Duodenal mucosa (tissue), 2 donors: ENCODE results near the gene SOCS6.

Experiments used
- H3K27ac ChIP-seq: one replicate; pipeline ENCODE4 v1.7.0; 2013; ENCODE audit warnings: low read depth, low read length
- H3K27me3 ChIP-seq, 2 donors: one replicate each; pipeline ENCODE4 v1.7.0; 2013; ENCODE audit warnings: low read length in 2 of 2, control low read depth in 1 of 2; ENCODE audit not compliant: insufficient read depth in 2 of 2, control insufficient read depth in 1 of 2
- H3K36me3 ChIP-seq, 2 donors: one replicate each; pipeline ENCODE4 v1.7.0; 2013; ENCODE audit warnings: low read length in 2 of 2, control low read depth in 1 of 2; ENCODE audit not compliant: insufficient read depth in 2 of 2, control insufficient read depth in 1 of 2
- H3K4me1 ChIP-seq, 2 donors: one replicate each; pipeline ENCODE4 v1.7.0; 2013; ENCODE audit warnings: low read length in 2 of 2, control low read depth in 1 of 2; ENCODE audit not compliant: insufficient read depth in 2 of 2, control insufficient read depth in 1 of 2
- H3K4me3 ChIP-seq, 2 donors: one replicate each; pipeline ENCODE4 v1.7.0; 2013; ENCODE audit warnings: low read length in 2 of 2, low read depth in 1 of 2
- H3K9ac ChIP-seq, 2 donors: one replicate each; pipeline ENCODE4 v1.7.0; 2013; ENCODE audit warnings: low read length in 2 of 2, low read depth in 1 of 2
- H3K9me3 ChIP-seq, 2 donors: one replicate each; pipeline ENCODE4 v1.7.0; 2013; ENCODE audit warnings: low read length in 2 of 2, control low read depth in 1 of 2; ENCODE audit not compliant: control insufficient read depth in 1 of 2

SOCS6 gene

DNA sequence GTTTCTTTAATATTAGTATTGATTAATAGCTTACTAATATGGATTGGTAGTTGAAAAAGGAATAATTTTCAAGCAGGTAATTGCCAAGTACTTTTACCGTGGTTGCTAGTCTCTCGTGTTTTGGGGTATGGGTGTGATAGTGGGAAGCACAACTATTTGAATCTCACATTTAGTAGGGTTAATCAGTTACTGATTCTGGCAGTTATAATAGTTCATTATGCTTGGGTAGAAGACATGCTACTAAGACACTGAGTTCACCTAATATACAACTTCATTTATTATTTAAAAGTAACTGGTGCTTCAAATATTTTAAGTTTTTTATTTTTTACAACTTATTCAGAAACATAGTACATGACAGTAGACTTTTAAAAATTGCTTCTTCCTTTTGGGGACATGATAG, 33.5 kb downstream of the SOCS6 start:
- H3K27ac ChIP-seq = no peak overlapping the region
- peaks cover 14 to 19% of the 10 kb centered on the region in 2 donors for H3K36me3 ChIP-seq
- no peak overlapping the region for H3K4me3 ChIP-seq

DNA sequence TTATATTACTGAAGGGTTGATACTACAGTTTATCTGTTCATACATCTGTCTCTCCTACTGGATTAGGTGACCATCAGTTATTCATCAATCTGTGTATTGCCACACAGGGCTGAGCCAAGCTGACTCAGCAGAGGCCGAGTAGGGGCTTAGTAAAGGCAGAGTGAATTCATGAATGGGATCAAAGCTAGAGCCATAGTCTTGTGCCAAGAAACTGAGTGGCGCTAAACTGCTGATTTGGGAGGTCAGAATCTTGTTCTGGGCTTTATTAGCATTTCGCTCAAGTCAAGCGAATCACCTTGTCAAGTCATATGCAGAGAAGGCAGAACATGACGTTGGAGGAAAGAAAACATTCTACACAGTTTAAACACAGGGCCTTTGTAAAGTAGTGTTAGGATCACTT, 34.1 kb downstream of the SOCS6 start:
- no peak overlapping the region for H3K9ac ChIP-seq
- H3K36me3 ChIP-seq = peaks cover 14 to 19% of the 10 kb centered on the region in 2 donors
- no peak overlapping the region for H3K27ac ChIP-seq
- H3K4me3 ChIP-seq = no peak overlapping the region
- H3K4me1 ChIP-seq = peaks cover 3 to 13% of the 10 kb centered on the region in 2 donors
- no peaks in the 10 kb centered on the region for H3K9me3 ChIP-seq
- H3K27me3 ChIP-seq = no peaks in the 10 kb centered on the region

More for the DNA sequence above, 33.5 kb downstream of the SOCS6 start:
- Histone ChIP-seq H3K9me3 (no peaks in the 10 kb centered on the region), H3K9ac (no peak overlapping the region), H3K27me3 (no peaks in the 10 kb centered on the region), H3K4me1 (peaks cover 3 to 13% of the 10 kb centered on the region in 2 donors)

DNA sequence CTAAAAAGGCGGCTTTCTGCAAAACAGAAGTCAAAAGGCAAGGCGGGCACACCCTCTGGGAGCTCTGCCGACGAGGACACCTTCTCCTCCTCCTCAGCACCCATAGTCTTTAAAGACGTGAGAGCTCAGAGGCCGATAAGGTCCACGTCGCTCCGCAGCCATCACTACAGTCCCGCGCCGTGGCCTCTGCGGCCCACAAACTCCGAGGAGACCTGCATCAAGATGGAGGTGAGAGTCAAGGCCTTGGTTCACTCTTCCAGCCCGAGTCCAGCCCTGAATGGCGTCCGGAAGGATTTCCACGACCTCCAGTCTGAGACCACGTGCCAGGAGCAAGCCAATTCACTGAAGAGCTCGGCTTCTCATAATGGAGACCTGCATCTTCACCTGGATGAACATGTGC, 36.1 kb downstream of the SOCS6 start:
- Histone ChIP-seq H3K27me3 (no peaks in the 10 kb centered on the region), H3K27ac (no peak overlapping the region), H3K9ac (no peak overlapping the region), H3K4me3 (no peak overlapping the region), H3K9me3 (no peaks in the 10 kb centered on the region), H3K36me3 (peaks cover 14 to 19% of the 10 kb centered on the region in 2 donors), H3K4me1 (peaks cover 3 to 13% of the 10 kb centered on the region in 2 donors)

DNA sequence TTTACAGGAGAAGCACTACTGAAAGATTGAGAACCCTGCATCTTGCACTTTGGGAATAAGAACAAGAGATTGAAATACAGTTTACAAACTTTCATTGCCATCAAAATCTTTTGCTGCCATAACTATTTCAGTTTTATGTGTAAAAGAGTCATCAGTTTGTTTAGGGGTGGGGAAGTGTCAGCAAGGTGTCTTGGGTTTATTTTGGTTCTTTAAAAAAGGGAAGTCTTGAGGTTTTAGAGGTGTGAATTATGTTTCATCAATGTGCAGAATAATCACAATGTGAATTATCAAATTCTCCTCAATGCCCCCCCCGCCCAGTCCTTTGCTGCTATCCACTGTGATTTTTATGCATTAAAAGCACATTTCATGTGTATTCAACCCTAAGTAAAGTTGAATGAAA, 37.4 kb downstream of the SOCS6 start:
- no peak overlapping the region for H3K4me3 ChIP-seq
- H3K4me1 ChIP-seq = peaks cover 3 to 13% of the 10 kb centered on the region in 2 donors
- H3K9ac ChIP-seq = no peak overlapping the region
- no peaks in the 10 kb centered on the region for H3K27me3 ChIP-seq
- peaks cover 14 to 19% of the 10 kb centered on the region in 2 donors for H3K36me3 ChIP-seq
- no peak overlapping the region for H3K27ac ChIP-seq
- H3K9me3 ChIP-seq = no peaks in the 10 kb centered on the region

DNA sequence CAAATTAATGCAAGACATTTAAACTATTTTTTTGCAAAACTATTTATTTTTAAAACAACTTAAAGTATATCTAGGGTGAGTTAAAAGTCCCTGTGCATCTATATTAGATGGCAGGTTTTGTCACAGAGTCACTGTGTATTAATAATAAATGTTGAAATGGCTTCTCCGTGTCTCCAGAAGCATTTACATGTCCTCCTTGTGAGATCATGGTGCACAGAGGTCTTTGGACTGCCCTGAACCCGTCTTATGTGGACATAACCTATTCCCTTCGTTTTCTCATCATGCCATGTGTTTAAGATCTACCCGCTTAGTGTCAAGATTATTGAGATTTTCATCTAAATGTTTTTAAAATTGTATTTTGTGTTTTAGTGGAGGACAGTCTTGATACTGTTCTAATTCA, 39.3 kb downstream of the SOCS6 start:
- Histone ChIP-seq H3K36me3 (peaks cover 14 to 19% of the 10 kb centered on the region in 2 donors), H3K9ac (no peak overlapping the region), H3K4me1 (no peaks in the 10 kb centered on the region), H3K9me3 (no peaks in the 10 kb centered on the region), H3K4me3 (no peak overlapping the region), H3K27ac (no peak overlapping the region), H3K27me3 (no peaks in the 10 kb centered on the region)

DNA sequence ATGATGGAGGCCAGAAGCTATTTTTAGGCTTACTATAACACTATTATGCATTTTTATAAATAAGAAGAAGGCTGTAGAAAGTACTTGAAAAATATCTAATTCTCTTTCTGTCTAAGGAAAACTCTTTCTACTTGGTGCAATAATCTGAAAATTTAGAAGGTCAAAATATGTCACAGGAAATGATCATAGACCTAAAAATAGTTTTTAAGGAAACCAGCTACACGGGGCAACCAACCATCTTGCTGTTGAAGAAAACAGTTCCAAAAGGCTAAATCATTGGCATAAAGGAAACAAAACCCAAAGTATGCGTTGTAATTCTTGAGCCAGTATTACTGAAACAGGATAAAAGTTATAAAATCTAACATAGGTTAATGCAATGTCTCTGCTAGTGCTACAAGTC, 40.2 kb downstream of the SOCS6 start:
- no peak overlapping the region for H3K27ac ChIP-seq
- no peak overlapping the region for H3K9ac ChIP-seq
- peaks cover under 1 to 4% of the 10 kb centered on the region in 2 donors for H3K9me3 ChIP-seq
- H3K27me3 ChIP-seq = no peaks in the 10 kb centered on the region
- H3K4me1 ChIP-seq = no peaks in the 10 kb centered on the region
- no peak overlapping the region for H3K4me3 ChIP-seq
- peaks cover 14 to 19% of the 10 kb centered on the region in 2 donors for H3K36me3 ChIP-seq

DNA sequence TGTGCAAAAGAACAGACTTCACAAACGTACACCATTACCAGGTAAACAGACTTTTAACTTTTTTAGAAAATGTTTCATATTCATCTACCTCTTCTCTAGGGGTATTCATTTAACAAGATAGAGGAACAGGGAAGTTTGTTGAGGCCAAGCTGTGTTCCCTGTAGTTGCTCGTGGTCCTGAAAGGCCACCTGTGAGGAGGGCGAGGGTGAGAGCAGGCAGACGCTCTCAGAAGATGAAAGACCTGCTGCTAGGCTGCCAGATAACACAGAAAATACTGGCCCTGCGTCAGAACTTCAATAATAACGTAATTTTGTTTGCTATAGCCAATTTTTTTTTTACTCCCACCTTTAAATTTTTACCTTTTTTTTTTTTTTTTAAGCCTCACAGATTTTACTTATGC, 42.0 kb downstream of the SOCS6 start:
- Histone ChIP-seq H3K4me1 (no peaks in the 10 kb centered on the region), H3K36me3 (peaks cover 5 to 6% of the 10 kb centered on the region in 2 donors), H3K4me3 (no peak overlapping the region), H3K27me3 (no peaks in the 10 kb centered on the region), H3K9ac (no peak overlapping the region), H3K27ac (no peak overlapping the region), H3K9me3 (peaks cover 5 to 13% of the 10 kb centered on the region in 2 donors)

DNA sequence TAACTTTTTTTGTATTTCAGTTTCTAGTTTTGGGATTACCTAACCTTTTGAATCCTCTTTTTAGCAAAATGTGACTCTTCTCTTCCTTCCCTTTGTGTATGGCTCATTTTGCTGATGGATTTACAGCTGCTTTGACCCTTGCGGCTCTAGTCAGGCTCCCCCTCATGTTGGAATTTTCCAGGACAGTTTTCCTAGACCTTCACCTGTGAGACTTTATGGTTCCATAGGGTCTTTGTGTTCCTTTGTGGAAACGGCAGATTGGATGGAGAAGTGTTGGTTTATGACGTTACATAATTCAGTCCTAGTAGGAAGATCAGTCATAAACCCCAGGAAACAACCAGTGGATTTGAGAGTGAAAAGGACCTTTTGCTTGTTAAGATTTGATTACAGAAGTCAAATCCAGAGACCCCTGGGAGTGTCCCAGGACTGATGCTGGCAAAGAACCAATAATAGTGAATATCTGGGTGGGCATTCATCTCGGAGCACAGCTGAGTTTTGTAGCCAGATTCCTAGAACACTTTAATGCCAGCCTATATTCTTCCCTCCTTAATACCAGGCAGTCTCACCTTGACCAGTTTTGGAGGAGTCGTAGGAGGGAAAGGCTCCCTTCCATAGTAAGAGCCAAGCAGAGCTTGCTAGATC, 42.7 kb downstream of the SOCS6 start:
- Histone ChIP-seq H3K27me3 (no peaks in the 10 kb centered on the region), H3K9ac (no peak overlapping the region), H3K4me1 (no peaks in the 10 kb centered on the region), H3K9me3 (peaks cover 5 to 13% of the 10 kb centered on the region in 2 donors), H3K27ac (no peak overlapping the region), H3K4me3 (no peak overlapping the region), H3K36me3 (peaks cover 0 to 4% of the 10 kb centered on the region in 2 donors)

DNA sequence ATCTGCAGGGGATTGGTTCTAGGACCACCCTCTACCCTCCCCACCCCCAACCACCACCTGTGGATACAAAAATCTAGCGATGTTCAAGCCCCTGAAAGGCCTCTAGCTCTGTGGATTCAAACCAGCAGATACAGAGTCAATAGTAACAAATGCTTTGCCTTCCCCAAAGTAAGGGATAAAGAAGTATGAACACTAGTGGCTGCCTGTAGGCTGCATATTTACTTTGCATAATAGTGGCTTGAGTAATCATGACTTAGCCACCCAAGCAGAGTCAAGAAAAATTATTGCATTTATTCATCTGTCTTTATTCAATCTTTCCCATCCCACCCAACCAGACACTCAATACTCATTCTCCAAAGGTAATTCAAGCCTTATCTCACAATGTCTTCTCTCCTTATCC, 43.8 kb downstream of the SOCS6 start:
- no peaks in the 10 kb centered on the region for H3K27me3 ChIP-seq
- H3K4me3 ChIP-seq = no peak overlapping the region
- peaks cover 0 to 4% of the 10 kb centered on the region in 2 donors for H3K36me3 ChIP-seq
- H3K4me1 ChIP-seq = peaks cover 0 to 3% of the 10 kb centered on the region in 2 donors
- H3K27ac ChIP-seq = no peak overlapping the region
- peaks cover 5 to 13% of the 10 kb centered on the region in 2 donors for H3K9me3 ChIP-seq
- no peak overlapping the region for H3K9ac ChIP-seq

DNA sequence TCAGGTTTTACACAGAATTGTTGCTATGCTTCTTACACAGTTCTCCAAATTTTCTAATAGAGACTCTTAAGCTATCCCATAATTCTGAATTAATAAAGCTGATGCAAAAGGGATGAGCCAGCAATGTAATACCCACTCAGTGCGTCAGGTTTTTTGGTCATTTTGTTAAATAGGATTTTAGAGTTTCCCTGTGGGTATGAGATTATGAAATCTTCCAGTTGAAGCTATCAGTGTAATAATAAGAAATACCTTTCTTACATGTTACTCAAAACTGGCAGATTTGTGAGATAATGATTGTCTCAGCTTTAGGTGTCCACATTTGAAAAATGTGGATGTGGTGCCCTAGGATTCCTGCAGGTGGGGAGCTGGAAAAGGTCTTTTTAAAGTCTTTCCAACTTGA, 44.5 kb downstream of the SOCS6 start:
- H3K27ac ChIP-seq = no peak overlapping the region
- H3K9ac ChIP-seq = no peak overlapping the region
- H3K27me3 ChIP-seq = no peaks in the 10 kb centered on the region
- no peak overlapping the region for H3K4me3 ChIP-seq
- peaks cover 0 to 3% of the 10 kb centered on the region in 2 donors for H3K4me1 ChIP-seq
- peaks cover 0 to 4% of the 10 kb centered on the region in 2 donors for H3K36me3 ChIP-seq
- H3K9me3 ChIP-seq = peaks cover 5 to 13% of the 10 kb centered on the region in 2 donors
